Central memory CD8-positive, alpha-beta T cell (primary cell): Measurements from ENCODE around the gene SPAG5.

ENCODE experiments used
- ATAC-seq: fragments of 150-1000 bp; cut with Tn5 transposase; replicated peaks from 2 replicates; pipeline ENCODE4 v1.10.0; 2022; ENCODE audit warnings: mild to moderate bottlenecking, moderate FRiP score, moderate number of reproducible peaks; ENCODE audit not compliant: poor library complexity, severe bottlenecking; ENCODE audit errors: extremely low read depth
- DNase-seq, 2 donors: peaks; one replicate each; pipeline ENCODE4 v3.0.0; 2021; ENCODE audit warnings: low spot score in 2 of 2
- H3K27ac Mint-ChIP-seq: one replicate; pipeline ENCODE4 v1.8.0; 2022; ENCODE audit warnings: low read depth, mild to moderate bottlenecking, moderate library complexity, mixed read lengths
- H3K27me3 Mint-ChIP-seq: one replicate; pipeline ENCODE4 v1.8.0; 2022; ENCODE audit warnings: mixed read lengths
- H3K36me3 Mint-ChIP-seq: one replicate; pipeline ENCODE4 v1.8.0; 2022; ENCODE audit warnings: mild to moderate bottlenecking, moderate library complexity, mixed read lengths; ENCODE audit not compliant: insufficient read depth
- H3K4me1 Mint-ChIP-seq: one replicate; pipeline ENCODE4 v1.8.0; 2022; ENCODE audit warnings: mixed read lengths
- H3K4me3 Mint-ChIP-seq: one replicate; pipeline ENCODE4 v1.8.0; 2022; ENCODE audit warnings: mild to moderate bottlenecking, moderate library complexity, mixed read lengths
- H3K9me3 Mint-ChIP-seq: one replicate; pipeline ENCODE4 v1.8.0; 2022; ENCODE audit warnings: mixed read lengths

The SPAG5 gene, protein sequence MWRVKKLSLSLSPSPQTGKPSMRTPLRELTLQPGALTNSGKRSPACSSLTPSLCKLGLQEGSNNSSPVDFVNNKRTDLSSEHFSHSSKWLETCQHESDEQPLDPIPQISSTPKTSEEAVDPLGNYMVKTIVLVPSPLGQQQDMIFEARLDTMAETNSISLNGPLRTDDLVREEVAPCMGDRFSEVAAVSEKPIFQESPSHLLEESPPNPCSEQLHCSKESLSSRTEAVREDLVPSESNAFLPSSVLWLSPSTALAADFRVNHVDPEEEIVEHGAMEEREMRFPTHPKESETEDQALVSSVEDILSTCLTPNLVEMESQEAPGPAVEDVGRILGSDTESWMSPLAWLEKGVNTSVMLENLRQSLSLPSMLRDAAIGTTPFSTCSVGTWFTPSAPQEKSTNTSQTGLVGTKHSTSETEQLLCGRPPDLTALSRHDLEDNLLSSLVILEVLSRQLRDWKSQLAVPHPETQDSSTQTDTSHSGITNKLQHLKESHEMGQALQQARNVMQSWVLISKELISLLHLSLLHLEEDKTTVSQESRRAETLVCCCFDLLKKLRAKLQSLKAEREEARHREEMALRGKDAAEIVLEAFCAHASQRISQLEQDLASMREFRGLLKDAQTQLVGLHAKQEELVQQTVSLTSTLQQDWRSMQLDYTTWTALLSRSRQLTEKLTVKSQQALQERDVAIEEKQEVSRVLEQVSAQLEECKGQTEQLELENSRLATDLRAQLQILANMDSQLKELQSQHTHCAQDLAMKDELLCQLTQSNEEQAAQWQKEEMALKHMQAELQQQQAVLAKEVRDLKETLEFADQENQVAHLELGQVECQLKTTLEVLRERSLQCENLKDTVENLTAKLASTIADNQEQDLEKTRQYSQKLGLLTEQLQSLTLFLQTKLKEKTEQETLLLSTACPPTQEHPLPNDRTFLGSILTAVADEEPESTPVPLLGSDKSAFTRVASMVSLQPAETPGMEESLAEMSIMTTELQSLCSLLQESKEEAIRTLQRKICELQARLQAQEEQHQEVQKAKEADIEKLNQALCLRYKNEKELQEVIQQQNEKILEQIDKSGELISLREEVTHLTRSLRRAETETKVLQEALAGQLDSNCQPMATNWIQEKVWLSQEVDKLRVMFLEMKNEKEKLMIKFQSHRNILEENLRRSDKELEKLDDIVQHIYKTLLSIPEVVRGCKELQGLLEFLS

DNA sequence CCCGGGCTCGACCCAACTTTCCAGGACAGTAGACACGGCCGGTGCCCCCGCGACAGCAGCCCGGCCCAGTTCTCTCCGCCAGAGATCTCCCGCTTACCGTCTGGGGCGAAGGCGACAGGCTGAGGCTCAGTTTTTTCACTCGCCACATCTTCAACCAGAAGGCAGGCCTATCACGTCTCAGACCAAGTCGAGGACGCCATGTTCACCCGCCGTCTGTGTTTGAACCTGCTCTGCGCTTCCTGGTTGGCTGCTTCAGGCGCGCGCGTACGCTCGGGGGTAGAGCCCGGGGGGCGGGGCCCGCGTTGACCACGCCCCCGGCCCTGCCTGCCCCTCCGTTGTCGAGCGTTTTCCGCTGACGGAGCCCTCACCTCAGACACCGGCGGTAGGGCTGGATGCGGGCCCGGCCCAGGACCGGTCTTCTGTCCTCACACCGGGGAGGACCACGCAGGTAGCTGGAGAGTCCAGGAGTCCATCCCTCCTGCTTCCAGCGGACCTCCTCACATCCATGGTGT is at the start of gene SPAG5:
Gene SPAG5, minus strand, starts transcription at position 227 of the 512 bp plus-strand sequence. Its CDS starts 79 bp downstream, at position 148.
- peak within 1 kb of the TSS; percentile 95 for H3K27ac Mint-ChIP-seq
- H3K36me3 Mint-ChIP-seq, result peaks cover 14% of the 10 kb centered on the region
- DNase-seq, result peak; percentile 93 to 94
- peaks cover 25% of the 10 kb centered on the region for H3K4me1 Mint-ChIP-seq
- no peaks in the 10 kb centered on the region for H3K27me3 Mint-ChIP-seq
- peak; percentile 89 for ATAC-seq
- H3K4me3 Mint-ChIP-seq, result peak within 1 kb of the TSS; percentile 90
- no peaks in the 10 kb centered on the region for H3K9me3 Mint-ChIP-seq

DNA sequence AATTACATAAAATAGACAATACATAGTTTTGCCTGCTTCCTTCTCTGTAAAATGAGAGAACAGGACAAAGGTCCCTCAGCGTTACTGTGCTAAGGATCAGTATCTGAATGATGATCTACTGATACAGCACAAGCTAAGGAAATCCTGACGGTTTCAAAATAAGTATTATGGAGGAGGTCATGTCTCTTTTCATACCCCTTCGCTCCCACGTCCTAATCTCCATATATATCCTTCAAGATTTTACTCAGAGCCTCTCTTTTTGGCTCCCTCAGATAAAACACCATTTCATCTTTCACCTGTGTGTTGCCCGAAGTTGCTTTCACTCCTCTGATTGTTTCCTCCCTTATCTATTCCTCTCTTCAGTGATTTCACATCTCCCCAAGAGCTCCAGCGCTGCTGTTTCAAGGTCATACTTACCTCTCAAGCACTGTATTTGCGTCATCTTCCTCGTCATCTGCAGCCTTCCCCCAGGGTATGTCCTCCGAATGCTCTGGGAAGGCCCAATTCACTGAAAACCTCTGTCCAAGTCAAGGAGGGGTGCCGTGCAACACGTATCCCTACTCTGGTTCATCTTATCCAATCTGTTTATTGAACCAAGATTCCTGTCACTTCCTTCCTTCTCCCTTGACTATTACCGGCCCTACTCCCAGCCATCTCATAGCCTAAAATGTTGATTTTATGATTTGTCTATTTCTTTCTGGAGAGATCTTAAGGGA is 47.4 kb upstream of the SPAG5 start:
- Mint-ChIP-seq H3K27ac (peak overlapping the region; percentile 84), H3K4me3 (peak overlapping the region; percentile 95), H3K36me3 (peaks cover 31% of the 10 kb centered on the region), H3K4me1 (peaks cover 37% of the 10 kb centered on the region), H3K9me3 (no peaks in the 10 kb centered on the region), H3K27me3 (no peaks in the 10 kb centered on the region)
- ATAC-seq, result no peak
- DNase-seq, result no peak

DNA sequence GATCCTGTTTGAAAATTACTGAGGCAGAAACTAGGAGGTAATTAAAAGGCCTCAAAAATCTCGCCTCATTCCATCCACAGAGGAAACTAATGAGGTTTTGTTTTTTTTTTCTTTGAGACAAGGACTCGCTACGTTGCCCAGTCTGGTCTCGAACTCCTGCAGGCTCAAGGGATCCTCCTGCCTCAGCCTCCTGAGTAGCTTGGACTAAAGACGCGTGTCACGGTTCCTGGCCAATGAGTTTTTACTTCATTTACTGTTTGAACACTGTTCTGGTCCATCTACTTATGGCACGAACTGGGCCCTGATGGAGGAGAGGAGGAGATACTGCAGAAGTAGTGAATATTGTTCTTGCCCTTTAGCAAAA is 46.7 kb upstream of the SPAG5 start:
- no peaks in the 10 kb centered on the region for H3K9me3 Mint-ChIP-seq
- H3K27ac Mint-ChIP-seq, result peak overlapping the region; percentile 84
- no peak for DNase-seq
- H3K27me3 Mint-ChIP-seq, result no peaks in the 10 kb centered on the region
- peaks cover 35% of the 10 kb centered on the region for H3K36me3 Mint-ChIP-seq
- H3K4me1 Mint-ChIP-seq, result peaks cover 37% of the 10 kb centered on the region
- peak overlapping the region; percentile 95 for H3K4me3 Mint-ChIP-seq
- no peak for ATAC-seq

DNA sequence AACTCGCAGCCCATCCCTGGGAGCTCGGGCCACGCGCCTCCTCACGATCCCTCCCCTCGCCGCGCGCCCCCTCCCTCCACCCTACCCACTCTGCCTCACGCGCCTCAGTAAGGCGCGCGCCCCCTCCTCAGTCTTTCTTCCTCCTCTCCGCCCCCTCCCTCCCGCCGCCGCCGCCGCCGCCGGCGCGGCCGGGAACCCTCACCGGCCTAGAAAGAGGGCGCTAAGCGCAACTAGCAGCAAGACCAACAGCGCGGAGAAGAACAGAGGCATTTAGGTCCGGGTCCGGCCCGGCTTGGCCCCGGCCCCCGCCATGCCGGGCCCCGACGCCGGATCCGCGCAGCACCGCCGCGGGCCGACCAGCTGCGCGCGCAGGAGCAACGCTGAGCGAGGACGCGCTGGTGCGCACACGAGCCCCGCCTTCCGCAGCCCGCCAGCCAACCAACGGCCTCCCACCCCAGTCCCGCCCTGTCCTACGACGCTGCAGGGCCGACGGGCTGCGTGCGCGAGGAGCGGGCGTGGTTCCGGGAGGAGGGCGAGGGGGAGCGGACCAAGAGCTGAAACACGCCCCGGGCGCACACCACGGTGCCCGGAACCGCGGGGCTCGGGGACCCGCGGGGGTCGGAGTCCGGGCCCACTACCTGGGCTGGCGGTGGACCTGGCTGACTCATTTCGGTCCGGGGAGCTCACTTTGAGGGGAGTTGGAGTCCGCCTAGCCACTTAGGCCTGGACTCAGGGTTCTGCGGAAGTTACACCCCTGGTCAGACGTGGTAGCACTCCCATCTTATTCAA is 46.2 kb upstream of the SPAG5 start, which contains the start of gene BLTP2:
Gene BLTP2, minus strand, starts transcription at position 372 of the 789 bp plus-strand sequence. Its CDS starts 102 bp downstream, at position 270.
- peak; percentile 99 for ATAC-seq
- Mint-ChIP-seq H3K4me3 (peak within 1 kb of the TSS; percentile 95), H3K9me3 (no peaks in the 10 kb centered on the region), H3K36me3 (peaks cover 38% of the 10 kb centered on the region), H3K27ac (peak within 1 kb of the TSS; percentile 84), H3K4me1 (peaks cover 41% of the 10 kb centered on the region), H3K27me3 (no peaks in the 10 kb centered on the region)
- peak; percentile 83 to 91 for DNase-seq

DNA sequence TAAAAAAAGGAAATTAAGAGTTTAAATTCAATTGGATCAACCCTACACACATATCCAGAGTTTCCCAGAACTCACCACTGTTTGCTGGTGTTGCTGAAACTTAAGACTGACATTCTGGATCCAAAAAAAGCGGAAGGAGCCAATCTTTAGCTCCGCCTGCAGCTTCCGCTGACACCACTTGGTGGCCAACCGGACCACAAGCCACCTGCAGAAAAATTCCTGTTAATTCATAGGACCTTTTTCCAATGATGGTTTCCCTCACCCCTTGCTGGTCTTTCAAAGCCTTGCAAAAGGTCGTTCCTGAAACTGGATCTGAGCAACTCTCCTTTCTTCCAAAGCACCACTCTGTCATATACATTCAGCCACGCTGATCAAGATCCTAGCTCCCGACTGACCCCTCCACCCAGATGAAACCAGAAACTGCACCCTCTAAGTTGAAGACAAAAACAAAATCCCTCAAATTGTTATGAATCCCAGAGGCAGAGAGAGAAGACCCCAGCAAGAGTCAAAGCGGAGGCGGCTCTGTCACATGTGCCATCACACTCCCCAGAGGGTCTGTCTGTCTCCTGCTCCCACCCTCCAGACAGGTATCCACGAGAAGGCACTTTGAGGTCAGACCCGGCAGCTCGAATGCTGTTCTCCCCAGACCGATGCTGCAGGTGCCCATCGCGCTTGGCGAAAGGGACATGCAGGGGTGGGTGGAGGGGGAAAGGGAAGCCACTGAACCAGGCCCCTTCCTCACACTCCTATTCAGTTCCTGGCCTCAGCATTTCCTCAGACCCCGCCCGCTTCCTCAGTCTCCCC is 45.4 kb upstream of the SPAG5 start:
- Mint-ChIP-seq H3K36me3 (peaks cover 43% of the 10 kb centered on the region), H3K4me3 (peak overlapping the region; percentile 95), H3K4me1 (peaks cover 44% of the 10 kb centered on the region), H3K9me3 (no peaks in the 10 kb centered on the region), H3K27me3 (no peaks in the 10 kb centered on the region), H3K27ac (peak overlapping the region; percentile 84)
- DNase-seq, result no peak
- ATAC-seq, result no peak

DNA sequence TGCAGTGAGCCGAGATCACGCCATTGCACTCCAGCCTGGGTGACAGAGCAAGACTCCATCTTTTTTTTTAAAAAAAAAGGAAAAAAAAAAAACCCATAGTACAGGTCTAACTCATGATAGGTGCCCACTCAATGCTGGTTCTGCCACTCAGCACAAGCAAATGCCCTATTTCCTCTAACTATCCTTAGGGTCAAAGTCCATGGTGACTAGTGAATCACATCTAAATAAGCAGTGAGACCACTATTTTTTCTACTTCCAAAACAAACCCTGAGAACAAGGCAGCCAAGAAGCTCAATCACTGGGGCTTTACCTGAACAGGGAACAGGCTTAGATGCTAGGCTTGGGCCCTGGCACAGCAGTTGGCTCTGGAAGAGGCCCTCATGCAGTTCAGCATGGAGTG is 42.8 kb upstream of the SPAG5 start:
- H3K27me3 Mint-ChIP-seq, result no peaks in the 10 kb centered on the region
- H3K27ac Mint-ChIP-seq, result no peak overlapping the region
- no peaks in the 10 kb centered on the region for H3K9me3 Mint-ChIP-seq
- ATAC-seq (no peak), DNase-seq (no peak)
- peaks cover 63% of the 10 kb centered on the region for H3K36me3 Mint-ChIP-seq
- no peak overlapping the region for H3K4me3 Mint-ChIP-seq
- H3K4me1 Mint-ChIP-seq, result peaks cover 44% of the 10 kb centered on the region

DNA sequence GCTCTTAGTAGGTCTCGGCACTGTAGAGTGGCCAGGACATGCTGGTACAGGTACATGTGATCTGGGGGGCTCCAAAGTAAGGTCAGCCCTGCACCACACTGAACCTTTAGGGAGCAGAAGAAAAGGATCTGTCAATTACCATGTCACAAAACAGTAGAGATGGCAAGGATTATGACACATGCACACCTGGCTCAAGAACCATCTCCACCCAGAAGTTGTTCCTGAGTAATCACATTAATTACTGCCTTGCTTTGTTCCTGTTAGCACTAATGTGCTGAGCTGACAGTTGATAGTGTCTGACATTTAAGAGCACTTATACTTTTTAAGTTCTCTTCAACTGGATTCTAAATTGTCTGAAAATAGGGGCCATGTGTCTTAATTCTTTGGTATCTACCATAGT is 36.7 kb upstream of the SPAG5 start:
- DNase-seq (no peak), ATAC-seq (no peak)
- Mint-ChIP-seq H3K36me3 (peaks cover 82% of the 10 kb centered on the region), H3K27ac (no peak overlapping the region), H3K4me1 (peaks cover 30% of the 10 kb centered on the region), H3K27me3 (no peaks in the 10 kb centered on the region), H3K4me3 (no peak overlapping the region), H3K9me3 (no peaks in the 10 kb centered on the region)

DNA sequence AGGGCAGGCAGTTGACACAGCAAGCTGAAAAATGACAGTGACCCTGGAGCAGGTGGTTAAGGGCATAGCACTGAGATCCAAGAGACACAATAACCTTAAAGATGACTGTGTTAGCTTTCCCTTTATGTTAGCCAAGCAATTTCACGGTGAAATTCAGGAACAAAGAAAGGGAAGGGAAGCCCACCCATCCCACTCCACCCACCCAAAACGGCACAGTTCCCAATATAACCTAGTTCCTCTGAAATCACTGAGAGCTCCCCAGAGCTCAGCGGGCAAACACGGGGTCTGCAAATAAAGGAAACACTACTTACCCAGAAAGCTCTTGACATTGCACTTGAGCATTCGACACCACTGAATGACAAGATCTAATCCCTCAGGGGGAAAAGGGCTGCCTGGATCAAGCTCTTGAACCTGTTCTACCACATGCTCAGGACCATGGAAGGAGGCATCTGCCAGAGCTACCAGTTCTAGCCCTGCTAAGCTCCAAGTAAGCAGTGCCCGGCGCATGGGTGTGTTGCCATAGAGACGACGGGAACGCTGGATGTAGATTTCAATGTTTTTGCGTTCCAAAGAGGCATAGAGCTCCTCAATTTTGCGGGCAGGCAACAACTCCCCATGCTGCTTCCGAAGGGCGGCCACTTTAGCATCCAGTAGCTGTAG is 35.5 kb upstream of the SPAG5 start:
- H3K4me1 Mint-ChIP-seq, result peaks cover 25% of the 10 kb centered on the region
- H3K27me3 Mint-ChIP-seq, result no peaks in the 10 kb centered on the region
- ATAC-seq, result no peak
- H3K36me3 Mint-ChIP-seq, result peaks cover 83% of the 10 kb centered on the region
- H3K9me3 Mint-ChIP-seq, result no peaks in the 10 kb centered on the region
- no peak for DNase-seq
- no peak overlapping the region for H3K27ac Mint-ChIP-seq
- H3K4me3 Mint-ChIP-seq, result no peak overlapping the region

DNA sequence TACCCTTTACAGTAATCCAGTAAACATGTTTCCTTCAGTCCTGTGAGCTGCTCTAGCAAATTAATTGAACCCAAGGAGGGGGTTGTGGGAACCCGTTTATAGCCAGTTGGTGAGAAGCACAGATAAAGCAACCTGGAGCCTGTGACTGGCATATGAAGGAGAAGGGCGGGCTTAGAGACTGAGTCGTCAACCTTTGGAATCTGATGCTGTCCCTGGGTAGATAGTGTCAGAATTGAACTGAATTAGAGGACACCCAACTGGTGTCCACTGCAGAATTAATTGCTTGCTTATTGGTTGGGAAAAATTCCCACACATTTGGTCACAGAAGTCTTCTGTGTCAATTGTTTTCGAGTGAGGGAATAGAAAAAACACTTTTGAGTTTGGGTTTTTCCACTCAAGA is 28.0 kb upstream of the SPAG5 start:
- no peak overlapping the region for H3K27ac Mint-ChIP-seq
- H3K9me3 Mint-ChIP-seq, result no peaks in the 10 kb centered on the region
- no peak for DNase-seq
- no peaks in the 10 kb centered on the region for H3K4me1 Mint-ChIP-seq
- no peaks in the 10 kb centered on the region for H3K27me3 Mint-ChIP-seq
- H3K36me3 Mint-ChIP-seq, result peaks cover 59% of the 10 kb centered on the region
- no peak for ATAC-seq
- H3K4me3 Mint-ChIP-seq, result no peak overlapping the region

DNA sequence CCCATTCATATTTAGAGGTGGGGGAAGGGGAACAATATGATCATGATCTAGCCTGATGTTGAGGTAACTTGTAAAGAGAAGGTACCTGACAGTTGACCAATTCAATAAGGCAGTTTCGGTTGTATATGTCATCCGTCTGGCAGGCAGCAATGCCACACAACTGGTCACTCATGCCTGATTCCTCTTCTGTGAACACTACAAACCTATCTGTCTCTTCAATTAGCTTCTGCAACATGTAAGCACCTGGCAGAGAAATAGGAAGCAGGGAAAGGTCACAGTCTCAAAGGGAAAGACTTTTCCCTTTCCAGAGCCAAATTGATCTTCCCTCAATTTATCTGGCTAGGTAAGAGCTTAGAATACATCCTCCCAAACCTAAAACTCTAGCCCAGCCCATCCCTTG is 25.3 kb upstream of the SPAG5 start:
- Mint-ChIP-seq H3K9me3 (no peaks in the 10 kb centered on the region), H3K27me3 (no peaks in the 10 kb centered on the region), H3K4me1 (no peaks in the 10 kb centered on the region), H3K4me3 (no peak overlapping the region), H3K36me3 (peaks cover 61% of the 10 kb centered on the region), H3K27ac (no peak overlapping the region)
- DNase-seq, result no peak
- no peak for ATAC-seq
